Esophagus muscularis mucosa (tissue), 4 donors: Measurements from ENCODE around the gene CSNK1D. TPM values are rescaled to one million over a fixed set of nuclear protein-coding genes. Genes with fewer than 3 reads are reported as not detected.

Source experiments
- DNase-seq: peaks from one replicate; pipeline ENCODE4 v3.0.0-alpha.2; 2017; ENCODE audit errors: extremely low spot score
- H3K27ac ChIP-seq, 4 donors: fragments of 200-600 bp; sonication (generic); replicated peaks in 1 of 4; 1 replicate in 3 of 4; 2 replicates in 1 of 4; pipeline ENCODE4 v1.5.1; 2016 to 2019; ENCODE audit warnings: mild to moderate bottlenecking in 1 of 4
- H3K27me3 ChIP-seq, 4 donors: fragments of 200-600 bp; sonication (generic); one replicate each; pipeline versions ENCODE4 v1.5.1 to v1.6.0; 2016 to 2019
- H3K36me3 ChIP-seq, 4 donors: fragments of 200-600 bp; sonication (generic); one replicate each; pipeline ENCODE4 v1.5.1; 2016 to 2019
- H3K4me1 ChIP-seq, 4 donors: fragments of 200-600 bp; sonication (generic); one replicate each; pipeline ENCODE4 v1.5.1; 2016 to 2019
- H3K4me3 ChIP-seq, 4 donors: fragments of 200-600 bp; sonication (generic); 1 replicate in 2 of 4; 2 replicates in 2 of 4; pipeline ENCODE4 v1.5.1; 2016 to 2019; ENCODE audit warnings: mild to moderate bottlenecking in 4 of 4, moderate library complexity in 1 of 4
- H3K9me3 ChIP-seq, 4 donors: fragments of 200-600 bp; sonication (generic); 1 replicate in 3 of 4; 2 replicates in 1 of 4; pipeline ENCODE4 v1.5.1; 2016 to 2019
- EP300 ChIP-seq: sonication (generic); formaldehyde crosslinking; IDR thresholded peaks from one replicate; pipeline ENCODE4 v1.6.1; 2017; ENCODE audit warnings: antibody characterized with exemption
- POLR2A ChIP-seq: fragments of 450-650 bp; IDR thresholded peaks from one replicate; pipeline ENCODE4 v1.6.1; 2017; ENCODE audit warnings: antibody characterized with exemption, moderate library complexity, mild to moderate bottlenecking, low read depth
- POLR2AphosphoS5 ChIP-seq, 2 donors: sonication (generic); formaldehyde crosslinking; IDR thresholded peaks; one replicate each; pipeline ENCODE4 v1.6.1; 2017; ENCODE audit warnings: antibody characterized with exemption in 2 of 2
- WGBS: methylation state at CpG from one replicate; pipeline ENCODE4 v1.1.5; 2018; 5-methylcytosine and 5-hydroxymethylcytosine counted together
- intact Hi-C: fragments of 100-400 bp; cut with DNase I; formaldehyde crosslinking; loops from one replicate; pipeline ENCODE4 v1.15.1; 2023
- total RNA-seq, 4 donors: library from RNA; depleted of rRNA; stranded (reverse); fragments of >200 nt; gene quantifications; one replicate each; pipeline versions ENCODE4 v1.1.0 to v1.2.1, GENCODE V29; 2016
- TF ChIP-seq, protein P1 (sequence below), 3 experiments: fragments of 200-600 bp in 2 of 3; fragments of 450-650 bp in 1 of 3; sonication (generic) in 2 of 3; IDR thresholded peaks; one replicate each; pipeline ENCODE4 v1.5.1; 2017 to 2019; ENCODE audit warnings: antibody characterized with exemption in 3 of 3, mild to moderate bottlenecking in 2 of 3, moderate library complexity in 1 of 3

The CSNK1D gene
- total RNA-seq, 4 donors from 2014 or later: 47.2 to 65.5 (median 61.0) TPM

DNA sequence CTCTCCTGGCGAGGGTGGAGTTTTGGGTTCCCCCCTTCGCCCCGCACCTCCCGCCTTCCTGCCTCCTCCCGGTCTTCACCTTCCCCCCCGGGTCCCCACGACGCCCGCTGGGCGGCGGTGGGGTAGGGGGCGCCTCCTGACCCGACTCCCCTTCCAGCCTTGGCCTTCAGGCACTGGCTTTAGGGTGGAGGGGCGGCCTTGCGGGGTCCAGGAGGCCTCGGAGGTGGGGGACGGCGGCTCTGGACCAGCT, 42.3 kb downstream of the CSNK1D start:
- H3K9me3 ChIP-seq: no peaks in the 10 kb centered on the region
- WGBS: no CpG with 5 or more reads among the region's 18 CpGs
- H3K27me3 ChIP-seq: peaks cover 0 to 5% (median 0%) of the 10 kb centered on the region in 4 donors
- intact Hi-C loops: no loop called here
- H3K27ac ChIP-seq: peak overlapping the region; percentile 89 to 93 (median 92)
- H3K4me1 ChIP-seq: peaks cover 46 to 81% (median 74%) of the 10 kb centered on the region in 4 donors
- peak; percentile 92 for DNase-seq
- H3K36me3 ChIP-seq: peaks cover 0 to 5% (median 0%) of the 10 kb centered on the region in 4 donors
- H3K4me3 ChIP-seq: peak overlapping the region; percentile 63 to 76 (median 74)
- TF ChIP-seq EP300 (no peak), POLR2A (no peak), POLR2AphosphoS5 (IDR thresholded peaks at IDR 0.05) (no peak)
- TF ChIP-seq, protein P1, sequence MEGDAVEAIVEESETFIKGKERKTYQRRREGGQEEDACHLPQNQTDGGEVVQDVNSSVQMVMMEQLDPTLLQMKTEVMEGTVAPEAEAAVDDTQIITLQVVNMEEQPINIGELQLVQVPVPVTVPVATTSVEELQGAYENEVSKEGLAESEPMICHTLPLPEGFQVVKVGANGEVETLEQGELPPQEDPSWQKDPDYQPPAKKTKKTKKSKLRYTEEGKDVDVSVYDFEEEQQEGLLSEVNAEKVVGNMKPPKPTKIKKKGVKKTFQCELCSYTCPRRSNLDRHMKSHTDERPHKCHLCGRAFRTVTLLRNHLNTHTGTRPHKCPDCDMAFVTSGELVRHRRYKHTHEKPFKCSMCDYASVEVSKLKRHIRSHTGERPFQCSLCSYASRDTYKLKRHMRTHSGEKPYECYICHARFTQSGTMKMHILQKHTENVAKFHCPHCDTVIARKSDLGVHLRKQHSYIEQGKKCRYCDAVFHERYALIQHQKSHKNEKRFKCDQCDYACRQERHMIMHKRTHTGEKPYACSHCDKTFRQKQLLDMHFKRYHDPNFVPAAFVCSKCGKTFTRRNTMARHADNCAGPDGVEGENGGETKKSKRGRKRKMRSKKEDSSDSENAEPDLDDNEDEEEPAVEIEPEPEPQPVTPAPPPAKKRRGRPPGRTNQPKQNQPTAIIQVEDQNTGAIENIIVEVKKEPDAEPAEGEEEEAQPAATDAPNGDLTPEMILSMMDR (IDR thresholded peaks at IDR 0.05): no peak

DNA sequence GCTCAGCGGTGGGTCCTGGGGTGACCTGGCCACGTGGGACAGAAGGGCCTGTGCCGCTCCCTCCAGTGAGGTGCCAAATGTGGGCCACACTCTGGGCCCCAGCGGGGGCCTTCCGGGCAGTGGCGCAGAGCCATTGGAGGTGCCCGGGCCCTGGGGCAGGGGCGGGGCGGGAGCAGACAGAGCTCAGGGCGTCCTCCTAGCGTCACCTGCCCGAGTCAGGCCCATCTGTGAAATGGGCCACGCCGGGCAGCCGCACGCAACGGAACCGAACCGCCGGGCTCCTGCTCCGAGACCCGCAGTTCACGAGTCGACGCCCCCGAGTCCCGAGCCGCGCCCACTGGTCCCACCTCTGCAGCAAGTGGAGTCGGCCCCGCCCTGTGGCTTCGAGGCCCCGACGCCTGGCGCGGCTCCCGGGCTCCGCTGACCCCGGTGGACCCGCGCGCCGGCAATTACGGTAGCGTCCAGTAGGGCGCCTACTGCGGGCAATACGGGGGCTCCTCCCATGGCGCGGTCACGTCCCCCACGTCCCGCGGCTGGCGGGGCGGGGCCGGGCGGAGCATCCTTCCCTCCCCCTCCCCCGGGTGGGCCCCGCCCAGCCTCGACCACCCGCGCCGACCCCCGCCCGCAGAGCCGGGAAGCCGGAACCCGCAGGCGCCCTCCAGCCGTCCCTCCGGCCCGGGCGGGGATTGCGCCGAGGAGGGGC, 42.7 kb downstream of the CSNK1D start:
- Histone ChIP-seq H3K27me3 (peaks cover 0 to 5% (median 0%) of the 10 kb centered on the region in 4 donors), H3K9me3 (no peaks in the 10 kb centered on the region), H3K27ac (peak overlapping the region; percentile 89 to 93 (median 92)), H3K4me1 (peaks cover 44 to 77% (median 72%) of the 10 kb centered on the region in 4 donors), H3K36me3 (peaks cover 0 to under 1% (median 0%) of the 10 kb centered on the region in 4 donors), H3K4me3 (peak overlapping the region; percentile 63 to 76 (median 74))
- intact Hi-C loops: no loop called here
- DNase-seq: peak; percentile 95
- no peak for TF ChIP-seq EP300
- TF ChIP-seq POLR2A: peak; percentile 36
- TF ChIP-seq, protein P1 (IDR thresholded peaks at IDR 0.05): peak; percentile 43 to 79 (median 61)
- peak; percentile 60 to 81 for TF ChIP-seq POLR2AphosphoS5 (IDR thresholded peaks at IDR 0.05)
- no CpG with 5 or more reads among the region's 76 CpGs for WGBS

DNA sequence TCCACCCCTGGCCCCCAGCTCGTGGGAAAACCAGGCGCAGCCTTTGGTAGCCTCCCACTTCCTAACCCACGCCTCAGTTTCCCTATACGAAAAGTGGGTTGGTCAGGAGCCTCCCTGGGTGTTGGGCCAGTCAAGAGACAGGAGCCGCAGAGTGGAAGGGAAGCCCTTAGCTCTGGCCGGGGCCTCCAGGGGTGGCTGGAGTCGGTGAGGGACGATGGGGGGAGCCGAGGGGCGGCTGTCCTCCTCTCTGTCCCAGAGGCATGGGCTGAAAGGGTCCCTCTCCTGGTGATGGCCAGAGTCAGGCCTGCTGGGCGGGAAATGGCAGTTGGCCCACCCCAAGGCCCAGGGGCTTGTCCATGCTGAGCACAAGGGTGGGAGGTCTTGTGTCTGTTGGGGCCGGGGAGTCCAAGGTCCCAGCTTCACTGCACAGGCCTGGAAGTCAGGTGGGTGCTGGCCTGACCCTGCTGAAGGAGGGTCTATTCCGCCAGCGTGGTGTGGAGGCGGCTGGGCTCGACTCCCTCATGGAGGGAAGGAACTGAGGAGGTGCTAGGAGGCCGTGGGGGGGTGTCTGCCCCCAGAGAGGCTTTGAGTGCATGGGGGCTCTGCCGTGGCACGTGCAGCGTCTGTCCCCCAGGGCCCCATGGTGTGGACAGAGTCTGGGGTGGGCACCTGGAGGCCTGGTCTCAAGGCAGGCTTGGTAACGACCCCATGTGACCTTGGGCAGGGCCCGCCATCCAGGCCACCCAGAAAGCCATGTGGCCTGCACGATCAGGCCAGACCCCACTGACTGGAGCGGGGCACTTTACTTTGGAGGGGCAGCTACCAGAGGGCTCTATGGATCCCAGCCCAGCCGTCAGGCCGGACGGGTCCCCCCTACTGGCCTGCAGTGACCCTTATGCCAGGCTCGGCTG, 43.5 kb downstream of the CSNK1D start:
- DNase-seq: no peak
- Histone ChIP-seq H3K4me1 (peaks cover 45 to 69% (median 66%) of the 10 kb centered on the region in 4 donors), H3K4me3 (peak overlapping the region; percentile 63 to 76 (median 74)), H3K36me3 (no peaks in the 10 kb centered on the region), H3K9me3 (no peaks in the 10 kb centered on the region), H3K27me3 (peaks cover 0 to 5% (median 0%) of the 10 kb centered on the region in 4 donors), H3K27ac (peak overlapping the region; percentile 89 to 93 (median 92))
- TF ChIP-seq POLR2A (no peak), EP300 (no peak), POLR2AphosphoS5 (IDR thresholded peaks at IDR 0.05) (no peak)
- TF ChIP-seq, protein P1 (IDR thresholded peaks at IDR 0.05): no peak
- intact Hi-C loops: no loop called here
- WGBS: 42% methylated on average over 11 of the region's 28 CpGs

DNA sequence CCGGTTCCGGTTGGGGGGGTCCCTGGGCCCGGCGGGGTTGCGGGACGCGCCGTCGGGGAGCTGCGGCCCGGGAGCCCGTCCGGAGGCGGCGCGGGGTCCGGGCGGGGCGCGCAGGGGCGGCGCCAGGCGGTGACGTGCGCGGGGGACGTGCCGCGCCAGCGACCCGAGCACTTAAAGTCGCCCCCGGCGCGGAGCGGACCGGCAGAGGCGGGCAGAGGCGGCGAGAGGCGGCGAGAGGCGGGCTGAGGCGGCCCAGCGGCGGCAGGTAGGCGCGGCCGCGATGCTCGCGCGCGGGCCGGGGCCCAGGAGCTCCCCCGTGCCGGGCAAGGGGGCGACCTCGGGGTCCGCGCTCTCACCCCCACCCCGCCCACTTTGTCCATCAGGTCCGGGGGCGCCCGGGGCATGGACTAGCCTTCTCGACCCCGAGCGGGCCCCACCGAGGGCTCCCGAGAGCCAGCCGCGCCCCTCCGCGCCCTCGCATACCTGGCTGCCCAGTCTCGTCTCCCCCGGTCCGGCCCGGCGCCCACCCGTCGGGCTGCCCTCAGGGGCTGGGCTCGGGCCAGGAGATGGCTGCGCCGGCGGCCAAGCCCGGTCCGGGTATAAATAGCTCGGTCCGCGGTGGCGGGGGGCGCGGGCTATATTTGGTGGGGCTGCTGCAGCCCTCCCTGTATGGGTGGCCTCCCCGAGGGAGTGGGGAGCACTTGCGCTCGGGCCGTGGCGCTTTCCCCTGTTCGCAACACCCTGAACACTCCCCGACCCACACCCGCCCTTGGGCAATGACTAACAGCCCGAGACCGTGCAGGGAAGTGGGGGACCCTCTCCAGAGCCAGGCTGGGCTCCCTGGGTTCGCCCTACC, 44.4 kb downstream of the CSNK1D start, which contains the start of gene SLC16A3:
Gene SLC16A3 (plus strand): TSS at position 201 of the 856 bp plus-strand sequence. CDS start 6,967 bp downstream, outside the sequence.
- Histone ChIP-seq H3K9me3 (no peaks in the 10 kb centered on the region), H3K27me3 (peaks cover 0 to 5% (median 0%) of the 10 kb centered on the region in 4 donors), H3K4me1 (peaks cover 45 to 67% (median 59%) of the 10 kb centered on the region in 4 donors), H3K4me3 (peak within 1 kb of the TSS; percentile 63 to 76 (median 74)), H3K27ac (peak within 1 kb of the TSS; percentile 89 to 93 (median 92)), H3K36me3 (no peaks in the 10 kb centered on the region)
- intact Hi-C loops: no loop called here
- TF ChIP-seq POLR2AphosphoS5 (IDR thresholded peaks at IDR 0.05): peak; percentile 48 to 63
- TF ChIP-seq, protein P1 (IDR thresholded peaks at IDR 0.05): no peak
- TF ChIP-seq EP300: no peak
- peak; percentile 31 for TF ChIP-seq POLR2A
- peak; percentile 89 for DNase-seq
- WGBS: 21% methylated on average over 11 of the region's 105 CpGs
